Erythroblast (primary cell): Measurements from ENCODE around the gene FGFR3.

Experiments
- GATA1 ChIP-seq: IDR thresholded peaks from 2 replicates; pipeline ENCODE4 v1.6.1; 2011; ENCODE audit warnings: low read depth, mild to moderate bottlenecking, control low read depth, low read length, moderate library complexity
- POLR2A ChIP-seq: IDR thresholded peaks from 2 replicates; pipeline ENCODE4 v1.6.1; 2011; ENCODE audit warnings: mild to moderate bottlenecking, low read length

GRCh38 chr4:1830642-1831228 is 37.6 kb downstream of the FGFR3 start:
- TF ChIP-seq POLR2A (no peak), GATA1 (no peak)
